Fibroblast of mammary gland (primary cell): ENCODE measurements around the gene OR6C74.

Source experiments
- DNase-seq: peaks from one replicate; pipeline ENCODE4 v3.0.0-alpha.2; 2010; ENCODE audit warnings: low read depth
- H3K4me3 ChIP-seq: 2 replicates; pipeline ENCODE4 v1.5.1; 2011; ENCODE audit warnings: low read depth, mild to moderate bottlenecking, low read length, moderate library complexity; ENCODE audit not compliant: control insufficient read depth
- CTCF ChIP-seq: conservative IDR thresholded peaks from 2 replicates; pipeline ENCODE4 v1.5.1; 2011; ENCODE audit warnings: low read depth, low read length, inconsistent platforms; ENCODE audit not compliant: control insufficient read depth, insufficient read depth

Gene OR6C74

GRCh38 chr12:55256831-55257230 lies 12.4 kb downstream of the OR6C74 start:
- DNase-seq = no peak
- no peak for TF ChIP-seq CTCF
- H3K4me3 ChIP-seq = no peak overlapping the region

GRCh38 chr12:55258303-55258702 lies 13.9 kb downstream of the OR6C74 start:
- no peak overlapping the region for H3K4me3 ChIP-seq
- no peak for TF ChIP-seq CTCF
- no peak for DNase-seq

- no peak for TF ChIP-seq CTCF
- H3K4me3 ChIP-seq = no peak overlapping the region
- DNase-seq = no peak
Observed at GRCh38 chr12:55280991-55281390, 36.6 kb downstream of the OR6C74 start.

GRCh38 chr12:55289999-55290398 lies 45.6 kb downstream of the OR6C74 start:
- TF ChIP-seq CTCF = no peak
- H3K4me3 ChIP-seq = no peak overlapping the region
- no peak for DNase-seq
